Type B pancreatic cell (in vitro differentiated cells): Measurements from ENCODE around the gene EXPH5. TPM values are rescaled to one million over a fixed set of nuclear protein-coding genes. Genes with fewer than 3 reads are reported as not detected.

ENCODE experiments used
- DNase-seq: peaks from one replicate; pipeline ENCODE4 v3.0.0; 2021; ENCODE audit warnings: mixed read lengths; ENCODE audit not compliant: unreplicated experiment; ENCODE audit errors: extremely low spot score
- H3K27ac Mint-ChIP-seq: 2 replicates; pipeline ENCODE4 v1.8.0; 2021; ENCODE audit warnings: mild to moderate bottlenecking, mixed read lengths
- H3K27me3 Mint-ChIP-seq: 2 replicates; pipeline ENCODE4 v1.8.0; 2021; ENCODE audit warnings: mixed read lengths
- H3K36me3 Mint-ChIP-seq: 2 replicates; pipeline ENCODE4 v1.8.0; 2021; ENCODE audit warnings: mixed read lengths
- H3K4me1 Mint-ChIP-seq: one replicate; pipeline ENCODE4 v1.8.0; 2021; ENCODE audit warnings: mixed read lengths; ENCODE audit not compliant: unreplicated experiment
- H3K4me3 Mint-ChIP-seq: 2 replicates; pipeline ENCODE4 v1.8.0; 2021; ENCODE audit warnings: mild to moderate bottlenecking, mixed read lengths
- H3K9me3 Mint-ChIP-seq: 2 replicates; pipeline ENCODE4 v1.8.0; 2021; ENCODE audit warnings: mixed read lengths
- CTCF ChIP-seq: fragments of 200-600 bp; sonication (generic); conservative IDR thresholded peaks from 2 replicates; pipeline ENCODE4 v1.5.0; 2021; ENCODE audit warnings: antibody characterized with exemption, mild to moderate bottlenecking
- total RNA-seq: library from RNA; stranded (reverse); gene quantifications from 2 replicates; pipeline ENCODE4 v1.2.1, GENCODE V29; 2021; ENCODE audit warnings: low replicate concordance

The EXPH5 gene
- total RNA-seq, 1 donor from 2014 or later = 15.2 TPM

GRCh38 chr11:108632041-108632704 lies 38.6 kb upstream of the EXPH5 start:
- no peak for TF ChIP-seq CTCF
- no peak for DNase-seq
- Mint-ChIP-seq H3K36me3 (no peaks in the 10 kb centered on the region), H3K9me3 (peaks cover 11% of the 10 kb centered on the region), H3K27ac (no peak overlapping the region), H3K27me3 (no peaks in the 10 kb centered on the region), H3K4me1 (no peaks in the 10 kb centered on the region), H3K4me3 (no peak overlapping the region)

- Mint-ChIP-seq H3K4me3 (no peak overlapping the region), H3K9me3 (peaks cover 1% of the 10 kb centered on the region), H3K27me3 (no peaks in the 10 kb centered on the region), H3K4me1 (no peaks in the 10 kb centered on the region), H3K36me3 (no peaks in the 10 kb centered on the region), H3K27ac (no peak overlapping the region)
- TF ChIP-seq CTCF = no peak
- no peak for DNase-seq
Measured at GRCh38 chr11:108629274-108629673, 35.7 kb upstream of the EXPH5 start.

GRCh38 chr11:108628812-108629211 lies 35.2 kb upstream of the EXPH5 start:
- Mint-ChIP-seq H3K27me3 (no peaks in the 10 kb centered on the region), H3K36me3 (no peaks in the 10 kb centered on the region), H3K4me1 (no peaks in the 10 kb centered on the region), H3K4me3 (no peak overlapping the region), H3K9me3 (no peaks in the 10 kb centered on the region), H3K27ac (no peak overlapping the region)
- no peak for TF ChIP-seq CTCF
- no peak for DNase-seq

GRCh38 chr11:108628326-108628725 lies 34.8 kb upstream of the EXPH5 start:
- H3K27ac Mint-ChIP-seq = no peak overlapping the region
- no peaks in the 10 kb centered on the region for H3K27me3 Mint-ChIP-seq
- H3K4me1 Mint-ChIP-seq = no peaks in the 10 kb centered on the region
- no peaks in the 10 kb centered on the region for H3K9me3 Mint-ChIP-seq
- TF ChIP-seq CTCF = no peak
- DNase-seq = no peak
- no peaks in the 10 kb centered on the region for H3K36me3 Mint-ChIP-seq
- H3K4me3 Mint-ChIP-seq = no peak overlapping the region

- no peak for DNase-seq
- Mint-ChIP-seq H3K4me1 (peaks cover 2% of the 10 kb centered on the region), H3K4me3 (no peak overlapping the region), H3K27ac (no peak overlapping the region), H3K27me3 (no peaks in the 10 kb centered on the region), H3K9me3 (no peaks in the 10 kb centered on the region), H3K36me3 (no peaks in the 10 kb centered on the region)
- no peak for TF ChIP-seq CTCF
Measured at GRCh38 chr11:108624196-108624925, 30.8 kb upstream of the EXPH5 start.
